HEK293 (cell line): ENCODE results near the gene RANGRF.

Experiments
- GLIS2 ChIP-seq: fragments of 450-650 bp; formaldehyde crosslinking; IDR thresholded peaks from 2 replicates; pipeline ENCODE4 v1.5.1; 2016; ENCODE audit warnings: missing biosample characterization, missing genetic modification characterization
- KLF16 ChIP-seq: fragments of 450-650 bp; formaldehyde crosslinking; IDR thresholded peaks from 2 replicates; pipeline ENCODE4 v1.5.1; 2017; ENCODE audit warnings: missing biosample characterization, missing genetic modification characterization
- ZNF133 ChIP-seq: fragments of 450-650 bp; formaldehyde crosslinking; IDR thresholded peaks from 2 replicates; pipeline ENCODE4 v1.5.1; 2016; ENCODE audit warnings: missing biosample characterization, missing genetic modification characterization
- ZNF146 ChIP-seq: fragments of 450-650 bp; formaldehyde crosslinking; IDR thresholded peaks from 2 replicates; pipeline ENCODE4 v1.5.1; 2016; ENCODE audit warnings: missing biosample characterization, missing genetic modification characterization
- ZNF174 ChIP-seq: fragments of 450-650 bp; formaldehyde crosslinking; IDR thresholded peaks from 2 replicates; pipeline ENCODE4 v1.5.0; 2017; ENCODE audit warnings: missing biosample characterization, mild to moderate bottlenecking, missing genetic modification characterization
- ZNF19 ChIP-seq: fragments of 450-650 bp; formaldehyde crosslinking; IDR thresholded peaks from 2 replicates; pipeline ENCODE4; 2016; ENCODE audit warnings: missing biosample characterization, missing genetic modification characterization, low read depth
- ZNF391 ChIP-seq: fragments of 450-650 bp; formaldehyde crosslinking; IDR thresholded peaks from 2 replicates; pipeline ENCODE4 v1.5.1; 2016; ENCODE audit warnings: low read depth, missing biosample characterization, missing genetic modification characterization, borderline replicate concordance
- ZNF426 ChIP-seq: fragments of 450-650 bp; formaldehyde crosslinking; IDR thresholded peaks from 2 replicates; pipeline ENCODE4 v1.5.1; 2017; ENCODE audit warnings: missing biosample characterization, missing genetic modification characterization, mild to moderate bottlenecking, inconsistent platforms, moderate library complexity
- ZNF529 ChIP-seq: fragments of 450-650 bp; formaldehyde crosslinking; IDR thresholded peaks from 2 replicates; pipeline ENCODE4 v1.5.1; 2017; ENCODE audit warnings: missing genetic modification characterization, missing biosample characterization; ENCODE audit not compliant: insufficient replicate concordance
- ZNF560 ChIP-seq: fragments of 450-650 bp; formaldehyde crosslinking; IDR thresholded peaks from 2 replicates; pipeline ENCODE4 v1.5.1; 2017; ENCODE audit warnings: missing biosample characterization, missing genetic modification characterization, borderline replicate concordance
- ZNF610 ChIP-seq: fragments of 450-650 bp; formaldehyde crosslinking; IDR thresholded peaks from 2 replicates; pipeline ENCODE4 v1.5.1; 2016; ENCODE audit warnings: missing biosample characterization, missing genetic modification characterization, borderline replicate concordance
- ZNF621 ChIP-seq: fragments of 450-650 bp; formaldehyde crosslinking; IDR thresholded peaks from 2 replicates; pipeline ENCODE4 v1.5.1; 2017; ENCODE audit warnings: missing biosample characterization, missing genetic modification characterization
- ZNF624 ChIP-seq: fragments of 450-650 bp; formaldehyde crosslinking; IDR thresholded peaks from 2 replicates; pipeline ENCODE4 v1.5.1; 2017; ENCODE audit warnings: missing biosample characterization, missing genetic modification characterization
- ZNF654 ChIP-seq: fragments of 450-650 bp; formaldehyde crosslinking; IDR thresholded peaks from 2 replicates; pipeline ENCODE4 v1.5.1; 2016; ENCODE audit warnings: low read depth, missing biosample characterization, missing genetic modification characterization
- ZNF707 ChIP-seq: fragments of 450-650 bp; formaldehyde crosslinking; IDR thresholded peaks from 2 replicates; pipeline ENCODE4 v1.5.1; 2016; ENCODE audit warnings: missing biosample characterization, missing genetic modification characterization
- ZNF785 ChIP-seq: fragments of 450-650 bp; formaldehyde crosslinking; IDR thresholded peaks from 2 replicates; pipeline ENCODE4 v1.5.1; 2016; ENCODE audit warnings: missing biosample characterization, missing genetic modification characterization
- ZSCAN16 ChIP-seq: fragments of 450-650 bp; formaldehyde crosslinking; IDR thresholded peaks from 2 replicates; pipeline ENCODE4 v1.5.1; 2016; ENCODE audit warnings: missing biosample characterization, missing genetic modification characterization
- TF ChIP-seq, protein P1 (sequence below): fragments of 450-650 bp; formaldehyde crosslinking; IDR thresholded peaks from 2 replicates; pipeline ENCODE4 v1.5.1; 2016; ENCODE audit warnings: missing biosample characterization, missing genetic modification characterization
- TF ChIP-seq, protein P2 (sequence below): fragments of 450-650 bp; formaldehyde crosslinking; IDR thresholded peaks from 2 replicates; pipeline ENCODE4 v1.5.1; 2016; ENCODE audit warnings: missing biosample characterization, missing genetic modification characterization
- TF ChIP-seq, protein P3 (sequence below): IDR thresholded peaks from 2 replicates; pipeline ENCODE4 v1.6.1; 2011; ENCODE audit warnings: mild to moderate bottlenecking, low read depth, low read length, borderline replicate concordance
- TF ChIP-seq, protein P4 (sequence below): fragments of 450-650 bp; formaldehyde crosslinking; IDR thresholded peaks from 2 replicates; pipeline ENCODE4 v1.5.1; 2016; ENCODE audit warnings: missing biosample characterization, missing genetic modification characterization, borderline replicate concordance
- TF ChIP-seq, protein P5 (sequence below): fragments of 450-650 bp; formaldehyde crosslinking; IDR thresholded peaks from 2 replicates; pipeline ENCODE4 v1.5.1; 2017; ENCODE audit warnings: missing biosample characterization, mild to moderate bottlenecking, missing genetic modification characterization, moderate library complexity
- TF ChIP-seq, protein P6 (sequence below): fragments of 450-650 bp; formaldehyde crosslinking; IDR thresholded peaks from 2 replicates; pipeline ENCODE4 v1.5.1; 2016; ENCODE audit warnings: missing biosample characterization, missing genetic modification characterization

Gene RANGRF

DNA sequence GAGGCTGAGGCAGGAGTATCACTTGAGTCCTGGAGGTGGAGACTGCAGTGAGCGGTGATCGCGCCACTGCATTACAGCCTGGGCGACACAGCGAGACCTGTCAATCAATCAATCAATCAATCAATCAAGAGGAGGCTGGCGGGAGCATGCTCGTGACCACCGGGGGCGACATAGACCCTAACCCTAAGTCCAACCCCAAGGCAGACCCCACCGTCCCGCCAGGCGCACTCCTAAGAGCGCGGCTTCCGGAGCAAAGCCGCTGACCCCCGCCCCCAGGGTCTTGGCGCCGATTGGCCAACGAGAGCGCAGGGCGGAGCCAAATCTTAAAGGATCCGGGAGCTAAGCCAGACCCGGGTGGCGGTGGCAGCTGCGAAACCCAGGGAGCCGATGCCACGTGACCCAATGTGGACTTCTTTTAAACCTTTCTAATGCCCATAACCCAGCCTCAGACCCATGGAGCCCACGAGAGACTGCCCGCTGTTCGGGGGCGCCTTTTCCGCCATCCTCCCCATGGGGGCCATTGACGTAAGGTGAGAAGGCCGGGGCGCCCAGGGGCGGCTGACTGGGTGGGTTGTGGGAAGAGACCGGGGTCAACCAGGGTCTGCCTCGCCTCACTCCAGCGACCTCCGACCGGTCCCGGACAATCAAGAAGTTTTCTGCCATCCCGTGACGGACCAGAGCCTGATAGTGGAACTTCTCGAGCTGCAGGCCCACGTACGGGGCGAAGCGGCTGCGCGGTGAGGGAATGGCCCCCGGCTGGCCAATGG is at the start of gene RANGRF (continued):
- TF ChIP-seq, protein P1, sequence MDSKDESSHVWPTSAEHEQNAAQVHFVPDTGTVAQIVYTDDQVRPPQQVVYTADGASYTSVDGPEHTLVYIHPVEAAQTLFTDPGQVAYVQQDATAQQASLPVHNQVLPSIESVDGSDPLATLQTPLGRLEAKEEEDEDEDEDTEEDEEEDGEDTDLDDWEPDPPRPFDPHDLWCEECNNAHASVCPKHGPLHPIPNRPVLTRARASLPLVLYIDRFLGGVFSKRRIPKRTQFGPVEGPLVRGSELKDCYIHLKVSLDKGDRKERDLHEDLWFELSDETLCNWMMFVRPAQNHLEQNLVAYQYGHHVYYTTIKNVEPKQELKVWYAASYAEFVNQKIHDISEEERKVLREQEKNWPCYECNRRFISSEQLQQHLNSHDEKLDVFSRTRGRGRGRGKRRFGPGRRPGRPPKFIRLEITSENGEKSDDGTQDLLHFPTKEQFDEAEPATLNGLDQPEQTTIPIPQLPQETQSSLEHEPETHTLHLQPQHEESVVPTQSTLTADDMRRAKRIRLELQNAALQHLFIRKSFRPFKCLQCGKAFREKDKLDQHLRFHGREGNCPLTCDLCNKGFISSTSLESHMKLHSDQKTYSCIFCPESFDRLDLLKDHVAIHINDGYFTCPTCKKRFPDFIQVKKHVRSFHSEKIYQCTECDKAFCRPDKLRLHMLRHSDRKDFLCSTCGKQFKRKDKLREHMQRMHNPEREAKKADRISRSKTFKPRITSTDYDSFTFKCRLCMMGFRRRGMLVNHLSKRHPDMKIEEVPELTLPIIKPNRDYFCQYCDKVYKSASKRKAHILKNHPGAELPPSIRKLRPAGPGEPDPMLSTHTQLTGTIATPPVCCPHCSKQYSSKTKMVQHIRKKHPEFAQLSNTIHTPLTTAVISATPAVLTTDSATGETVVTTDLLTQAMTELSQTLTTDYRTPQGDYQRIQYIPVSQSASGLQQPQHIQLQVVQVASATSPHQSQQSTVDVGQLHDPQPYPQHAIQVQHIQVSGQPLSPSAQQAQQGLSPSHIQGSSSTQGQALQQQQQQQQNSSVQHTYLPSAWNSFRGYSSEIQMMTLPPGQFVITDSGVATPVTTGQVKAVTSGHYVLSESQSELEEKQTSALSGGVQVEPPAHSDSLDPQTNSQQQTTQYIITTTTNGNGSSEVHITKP (tag by site-specific recombination), result peak; percentile 79
- TF ChIP-seq ZNF174 (tag by site-specific recombination), result no peak
- TF ChIP-seq, protein P2, sequence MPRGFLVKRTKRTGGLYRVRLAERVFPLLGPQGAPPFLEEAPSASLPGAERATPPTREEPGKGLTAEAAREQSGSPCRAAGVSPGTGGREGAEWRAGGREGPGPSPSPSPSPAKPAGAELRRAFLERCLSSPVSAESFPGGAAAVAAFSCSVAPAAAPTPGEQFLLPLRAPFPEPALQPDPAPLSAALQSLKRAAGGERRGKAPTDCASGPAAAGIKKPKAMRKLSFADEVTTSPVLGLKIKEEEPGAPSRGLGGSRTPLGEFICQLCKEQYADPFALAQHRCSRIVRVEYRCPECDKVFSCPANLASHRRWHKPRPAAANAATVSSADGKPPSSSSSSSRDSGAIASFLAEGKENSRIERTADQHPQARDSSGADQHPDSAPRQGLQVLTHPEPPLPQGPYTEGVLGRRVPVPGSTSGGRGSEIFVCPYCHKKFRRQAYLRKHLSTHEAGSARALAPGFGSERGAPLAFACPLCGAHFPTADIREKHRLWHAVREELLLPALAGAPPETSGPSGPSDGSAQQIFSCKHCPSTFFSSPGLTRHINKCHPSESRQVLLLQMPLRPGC (tag by site-specific recombination), result peak; percentile 27; the same call in 1 of the 2 replicates
- peak; percentile 52; the same call in 1 of the 2 replicates for TF ChIP-seq KLF16 (tag by site-specific recombination)
- peak; percentile 17; the same call in 1 of the 2 replicates for TF ChIP-seq ZNF391 (tag by site-specific recombination)
- TF ChIP-seq, protein P3, sequence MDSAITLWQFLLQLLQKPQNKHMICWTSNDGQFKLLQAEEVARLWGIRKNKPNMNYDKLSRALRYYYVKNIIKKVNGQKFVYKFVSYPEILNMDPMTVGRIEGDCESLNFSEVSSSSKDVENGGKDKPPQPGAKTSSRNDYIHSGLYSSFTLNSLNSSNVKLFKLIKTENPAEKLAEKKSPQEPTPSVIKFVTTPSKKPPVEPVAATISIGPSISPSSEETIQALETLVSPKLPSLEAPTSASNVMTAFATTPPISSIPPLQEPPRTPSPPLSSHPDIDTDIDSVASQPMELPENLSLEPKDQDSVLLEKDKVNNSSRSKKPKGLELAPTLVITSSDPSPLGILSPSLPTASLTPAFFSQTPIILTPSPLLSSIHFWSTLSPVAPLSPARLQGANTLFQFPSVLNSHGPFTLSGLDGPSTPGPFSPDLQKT, result no peak; the same call in 1 of the 2 replicates
- TF ChIP-seq, protein P4, sequence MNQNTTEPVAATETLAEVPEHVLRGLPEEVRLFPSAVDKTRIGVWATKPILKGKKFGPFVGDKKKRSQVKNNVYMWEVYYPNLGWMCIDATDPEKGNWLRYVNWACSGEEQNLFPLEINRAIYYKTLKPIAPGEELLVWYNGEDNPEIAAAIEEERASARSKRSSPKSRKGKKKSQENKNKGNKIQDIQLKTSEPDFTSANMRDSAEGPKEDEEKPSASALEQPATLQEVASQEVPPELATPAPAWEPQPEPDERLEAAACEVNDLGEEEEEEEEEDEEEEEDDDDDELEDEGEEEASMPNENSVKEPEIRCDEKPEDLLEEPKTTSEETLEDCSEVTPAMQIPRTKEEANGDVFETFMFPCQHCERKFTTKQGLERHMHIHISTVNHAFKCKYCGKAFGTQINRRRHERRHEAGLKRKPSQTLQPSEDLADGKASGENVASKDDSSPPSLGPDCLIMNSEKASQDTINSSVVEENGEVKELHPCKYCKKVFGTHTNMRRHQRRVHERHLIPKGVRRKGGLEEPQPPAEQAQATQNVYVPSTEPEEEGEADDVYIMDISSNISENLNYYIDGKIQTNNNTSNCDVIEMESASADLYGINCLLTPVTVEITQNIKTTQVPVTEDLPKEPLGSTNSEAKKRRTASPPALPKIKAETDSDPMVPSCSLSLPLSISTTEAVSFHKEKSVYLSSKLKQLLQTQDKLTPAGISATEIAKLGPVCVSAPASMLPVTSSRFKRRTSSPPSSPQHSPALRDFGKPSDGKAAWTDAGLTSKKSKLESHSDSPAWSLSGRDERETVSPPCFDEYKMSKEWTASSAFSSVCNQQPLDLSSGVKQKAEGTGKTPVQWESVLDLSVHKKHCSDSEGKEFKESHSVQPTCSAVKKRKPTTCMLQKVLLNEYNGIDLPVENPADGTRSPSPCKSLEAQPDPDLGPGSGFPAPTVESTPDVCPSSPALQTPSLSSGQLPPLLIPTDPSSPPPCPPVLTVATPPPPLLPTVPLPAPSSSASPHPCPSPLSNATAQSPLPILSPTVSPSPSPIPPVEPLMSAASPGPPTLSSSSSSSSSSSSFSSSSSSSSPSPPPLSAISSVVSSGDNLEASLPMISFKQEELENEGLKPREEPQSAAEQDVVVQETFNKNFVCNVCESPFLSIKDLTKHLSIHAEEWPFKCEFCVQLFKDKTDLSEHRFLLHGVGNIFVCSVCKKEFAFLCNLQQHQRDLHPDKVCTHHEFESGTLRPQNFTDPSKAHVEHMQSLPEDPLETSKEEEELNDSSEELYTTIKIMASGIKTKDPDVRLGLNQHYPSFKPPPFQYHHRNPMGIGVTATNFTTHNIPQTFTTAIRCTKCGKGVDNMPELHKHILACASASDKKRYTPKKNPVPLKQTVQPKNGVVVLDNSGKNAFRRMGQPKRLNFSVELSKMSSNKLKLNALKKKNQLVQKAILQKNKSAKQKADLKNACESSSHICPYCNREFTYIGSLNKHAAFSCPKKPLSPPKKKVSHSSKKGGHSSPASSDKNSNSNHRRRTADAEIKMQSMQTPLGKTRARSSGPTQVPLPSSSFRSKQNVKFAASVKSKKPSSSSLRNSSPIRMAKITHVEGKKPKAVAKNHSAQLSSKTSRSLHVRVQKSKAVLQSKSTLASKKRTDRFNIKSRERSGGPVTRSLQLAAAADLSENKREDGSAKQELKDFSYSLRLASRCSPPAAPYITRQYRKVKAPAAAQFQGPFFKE (tag by site-specific recombination), result no peak
- no peak for TF ChIP-seq ZSCAN16 (tag by site-specific recombination)
- TF ChIP-seq, protein P5, sequence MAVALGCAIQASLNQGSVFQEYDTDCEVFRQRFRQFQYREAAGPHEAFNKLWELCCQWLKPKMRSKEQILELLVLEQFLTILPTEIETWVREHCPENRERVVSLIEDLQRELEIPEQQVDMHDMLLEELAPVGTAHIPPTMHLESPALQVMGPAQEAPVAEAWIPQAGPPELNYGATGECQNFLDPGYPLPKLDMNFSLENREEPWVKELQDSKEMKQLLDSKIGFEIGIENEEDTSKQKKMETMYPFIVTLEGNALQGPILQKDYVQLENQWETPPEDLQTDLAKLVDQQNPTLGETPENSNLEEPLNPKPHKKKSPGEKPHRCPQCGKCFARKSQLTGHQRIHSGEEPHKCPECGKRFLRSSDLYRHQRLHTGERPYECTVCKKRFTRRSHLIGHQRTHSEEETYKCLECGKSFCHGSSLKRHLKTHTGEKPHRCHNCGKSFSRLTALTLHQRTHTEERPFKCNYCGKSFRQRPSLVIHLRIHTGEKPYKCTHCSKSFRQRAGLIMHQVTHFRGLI (tag by site-specific recombination), result peak; percentile 21; the same call in 1 of the 2 replicates
- TF ChIP-seq ZNF624, result no peak
- TF ChIP-seq GLIS2 (tag by site-specific recombination), result peak; percentile 92
- TF ChIP-seq, protein P6, sequence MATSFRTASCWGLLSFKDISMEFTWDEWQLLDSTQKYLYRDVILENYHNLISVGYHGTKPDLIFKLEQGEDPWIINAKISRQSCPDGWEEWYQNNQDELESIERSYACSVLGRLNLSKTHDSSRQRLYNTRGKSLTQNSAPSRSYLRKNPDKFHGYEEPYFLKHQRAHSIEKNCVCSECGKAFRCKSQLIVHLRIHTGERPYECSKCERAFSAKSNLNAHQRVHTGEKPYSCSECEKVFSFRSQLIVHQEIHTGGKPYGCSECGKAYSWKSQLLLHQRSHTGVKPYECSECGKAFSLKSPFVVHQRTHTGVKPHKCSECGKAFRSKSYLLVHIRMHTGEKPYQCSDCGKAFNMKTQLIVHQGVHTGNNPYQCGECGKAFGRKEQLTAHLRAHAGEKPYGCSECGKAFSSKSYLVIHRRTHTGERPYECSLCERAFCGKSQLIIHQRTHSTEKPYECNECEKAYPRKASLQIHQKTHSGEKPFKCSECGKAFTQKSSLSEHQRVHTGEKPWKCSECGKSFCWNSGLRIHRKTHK (tag by site-specific recombination), result no peak
- no peak for TF ChIP-seq ZNF610 (tag by site-specific recombination)
- TF ChIP-seq ZNF621 (tag by site-specific recombination), result no peak
- no peak for TF ChIP-seq ZNF785 (tag by site-specific recombination)
- TF ChIP-seq ZNF707 (tag by site-specific recombination), result no peak
- TF ChIP-seq ZNF133 (tag by site-specific recombination), result no peak
- no peak for TF ChIP-seq ZNF560 (tag by site-specific recombination)
- no peak for TF ChIP-seq ZNF19
- TF ChIP-seq ZNF426 (tag by site-specific recombination), result no peak
- TF ChIP-seq ZNF529 (tag by site-specific recombination), result no peak
- TF ChIP-seq ZNF146 (tag by site-specific recombination), result no peak
- TF ChIP-seq ZNF654 (tag by site-specific recombination), result no peak
